OCI-LY7 (cell line): ENCODE results near the gene IGSF3.

Experiments
- CTCF ChIP-seq: fragments of 200-600 bp; sonication (generic); conservative IDR thresholded peaks from 2 replicates; pipeline ENCODE4 v1.5.1; 2014; ENCODE audit warnings: mild to moderate bottlenecking, antibody characterized with exemption, low read length, moderate library complexity, mixed read lengths
- EZH2phosphoT487 ChIP-seq: fragments of 200-600 bp; sonication (generic); IDR thresholded peaks from 2 replicates; pipeline ENCODE4 v1.6.1; 2018; ENCODE audit warnings: low read depth, borderline replicate concordance, mild to moderate bottlenecking, mixed run types, antibody characterized with exemption, low read length, moderate library complexity, mixed read lengths

- no peak for TF ChIP-seq EZH2phosphoT487
- no peak for TF ChIP-seq CTCF
Observed at GRCh38 chr1:116671912-116672311, 4.4 kb upstream of the IGSF3 start.
